IPS-NIHi7 (cell line): ENCODE measurements around the gene LRRC74B.
A peak's percentile ranks its signal among the peaks of the same experiment; 100 is the strongest.
"Not testable (repeated sequence)": the region's sequence is repeated elsewhere in the genome, so short reads cannot be mapped to it uniquely, and the experiment has no call there.

ENCODE experiments used
- DNase-seq: peaks from one replicate; pipeline ENCODE4 v3.0.0; 2012; ENCODE audit warnings: mixed read lengths; ENCODE audit errors: extremely low spot score

LRRC74B gene

GRCh38 chr22:21054046-21054713, 8.4 kb downstream of the LRRC74B start:
- peak; percentile 12 for DNase-seq

GRCh38 chr22:21054714-21055563, 9.2 kb downstream of the LRRC74B start:
- peak; percentile 7 for DNase-seq

- no peak for DNase-seq
Measured at GRCh38 chr22:21055564-21055834, 9.8 kb downstream of the LRRC74B start.

- peak; percentile 65 for DNase-seq
Measured at GRCh38 chr22:21055880-21056319, 10.2 kb downstream of the LRRC74B start.

- DNase-seq = not testable (repeated sequence)
Measured at GRCh38 chr22:21060363-21060762, 14.6 kb downstream of the LRRC74B start.

- not testable (repeated sequence) for DNase-seq
Measured at GRCh38 chr22:21061660-21062321, 16.0 kb downstream of the LRRC74B start.

GRCh38 chr22:21064425-21064824, 18.7 kb downstream of the LRRC74B start:
- DNase-seq = not testable (repeated sequence)

GRCh38 chr22:21064917-21065864, 19.4 kb downstream of the LRRC74B start:
- DNase-seq = no peak

- no peak for DNase-seq
Measured at GRCh38 chr22:21067075-21067900, 21.5 kb downstream of the LRRC74B start.

- DNase-seq = no peak
Measured at GRCh38 chr22:21067901-21068680, 22.3 kb downstream of the LRRC74B start.

- DNase-seq = no peak
Measured at GRCh38 chr22:21068681-21069276, 23.0 kb downstream of the LRRC74B start.

GRCh38 chr22:21069375-21069774, 23.6 kb downstream of the LRRC74B start:
- no peak for DNase-seq

- no peak for DNase-seq
Measured at GRCh38 chr22:21070690-21071615, 25.2 kb downstream of the LRRC74B start.

GRCh38 chr22:21071796-21072195, 26.1 kb downstream of the LRRC74B start:
- not testable (repeated sequence) for DNase-seq

- DNase-seq = no peak
Measured at GRCh38 chr22:21073023-21073422, 27.3 kb downstream of the LRRC74B start.

- no peak for DNase-seq
Measured at GRCh38 chr22:21073482-21073881, 27.7 kb downstream of the LRRC74B start.

GRCh38 chr22:21074102-21074715, 28.5 kb downstream of the LRRC74B start:
- no peak for DNase-seq
